HG02759 (cell line): ENCODE results near the gene NFX1.

Experiments
- ATAC-seq: cut with Tn5 transposase; IDR thresholded peaks from one replicate; pipeline ENCODE4 v1.9.1; 2021; ENCODE audit warnings: mild to moderate bottlenecking, moderate library complexity; ENCODE audit not compliant: unreplicated experiment

NFX1 gene

DNA sequence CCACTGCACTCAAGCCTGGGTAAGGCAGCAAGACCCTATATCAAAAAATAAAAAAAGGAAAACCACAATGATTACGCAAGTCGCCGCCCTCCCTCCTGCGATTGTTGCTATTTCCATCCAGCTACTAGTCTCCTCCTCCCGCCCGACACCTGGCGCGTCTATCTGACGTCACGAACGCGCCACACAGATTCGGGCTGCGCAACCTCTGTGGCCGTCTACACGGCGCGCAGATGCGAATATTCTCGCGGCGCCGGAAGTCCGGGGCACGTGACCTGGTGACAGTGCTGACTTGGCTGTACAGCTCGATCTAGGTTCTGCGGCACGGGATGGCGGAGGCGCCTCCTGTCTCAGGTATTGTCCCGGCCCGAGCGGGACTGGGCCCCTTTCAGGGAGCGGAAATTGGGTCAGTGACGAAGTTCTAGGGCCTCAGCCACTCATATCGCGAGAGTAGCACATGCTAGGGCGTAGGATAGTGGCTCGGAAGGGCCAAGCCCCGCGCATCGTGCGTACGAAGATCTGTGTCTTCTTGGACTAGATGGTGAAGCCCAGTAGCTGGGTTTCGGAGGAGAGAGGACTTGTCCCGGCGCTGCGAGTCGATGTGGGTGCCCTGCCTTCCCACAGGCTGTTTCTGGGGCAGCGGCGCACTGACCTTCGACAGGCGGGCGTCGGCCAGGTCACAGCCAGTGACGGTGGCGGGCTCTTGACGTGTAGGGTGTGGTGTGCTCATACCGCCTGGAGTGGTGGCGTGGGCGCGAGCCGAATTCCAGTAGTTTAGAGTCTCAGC, at the start of gene NFX1:
NFX1 (plus strand) TSS at position 270 of the 784 bp plus-strand sequence; CDS start at position 327, 57 bp downstream.
- peak; percentile 89 for ATAC-seq

DNA sequence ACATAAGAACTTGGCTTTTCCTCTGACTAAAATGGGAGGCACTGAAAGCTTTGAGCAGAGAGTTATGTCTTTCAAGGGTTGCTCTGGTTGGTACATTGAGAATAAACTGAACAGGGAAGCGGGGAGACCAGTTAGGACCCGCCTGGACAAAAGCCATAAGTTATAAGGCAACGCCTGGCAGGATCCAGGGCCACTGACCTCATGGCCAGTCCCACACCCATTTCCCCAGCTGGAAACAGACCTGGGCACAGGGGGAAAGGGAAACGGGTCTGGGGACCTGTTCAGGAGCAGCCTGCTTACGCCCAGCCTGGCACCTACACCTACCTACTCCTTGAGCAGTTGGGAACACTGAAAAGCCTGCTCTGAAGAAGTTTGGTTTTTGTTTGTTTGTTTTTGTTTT, 49.0 kb upstream of the NFX1 start:
- ATAC-seq, result no peak

DNA sequence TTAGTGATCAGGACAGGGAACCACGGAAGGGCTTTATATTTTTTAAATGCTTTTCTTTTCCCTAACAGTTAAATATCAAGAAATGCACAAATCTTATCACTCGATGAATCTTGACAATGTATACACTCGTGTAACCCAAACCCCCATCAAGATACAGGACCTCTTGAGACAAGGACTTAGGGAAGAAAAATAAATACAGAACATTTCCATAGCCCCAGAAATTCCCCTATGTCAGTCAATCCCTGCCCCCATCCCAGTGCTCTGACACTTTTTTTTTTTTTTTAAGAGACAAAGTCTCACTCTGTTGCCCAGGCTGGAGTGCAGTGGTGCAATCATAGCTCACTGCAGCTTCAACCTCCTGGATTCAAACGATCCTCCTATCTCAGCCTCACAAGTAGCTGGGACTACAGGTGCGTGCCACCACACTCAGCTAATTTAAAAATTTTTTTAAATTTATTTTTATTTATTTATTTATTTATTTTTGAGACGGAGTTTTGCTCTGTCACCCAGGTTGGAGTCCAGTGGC, 47.6 kb upstream of the NFX1 start:
- ATAC-seq, result no peak

DNA sequence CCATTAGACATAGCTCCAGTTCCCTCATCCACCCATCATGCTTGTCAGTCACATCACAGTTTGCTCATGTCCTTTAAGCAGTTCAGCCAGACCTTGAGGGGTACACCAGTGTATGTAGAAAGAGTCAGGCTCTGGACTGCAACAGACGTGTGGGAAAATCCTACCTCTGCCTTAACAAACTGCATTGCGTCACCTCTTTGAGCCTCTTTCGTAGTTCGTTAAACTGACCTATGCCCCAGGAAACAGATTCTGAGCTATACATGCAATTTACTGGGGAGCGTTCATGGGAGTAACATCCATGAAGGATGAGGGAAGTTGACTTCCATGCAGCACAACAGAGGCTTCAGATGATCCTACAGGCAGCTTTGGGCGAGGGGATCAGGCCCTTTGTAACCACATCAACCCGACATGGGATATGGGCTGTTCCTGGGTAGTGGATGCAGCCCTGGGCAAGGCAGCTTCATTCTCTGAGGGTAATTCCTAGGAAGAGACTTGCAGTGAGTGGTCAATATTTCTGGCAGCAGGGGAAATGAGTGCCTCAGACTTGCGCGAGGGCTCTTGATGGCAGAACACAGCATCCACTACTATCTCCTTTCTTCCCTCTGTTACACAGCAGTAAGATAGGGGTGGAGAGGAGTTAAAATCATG, 46.1 kb upstream of the NFX1 start:
- no peak for ATAC-seq

DNA sequence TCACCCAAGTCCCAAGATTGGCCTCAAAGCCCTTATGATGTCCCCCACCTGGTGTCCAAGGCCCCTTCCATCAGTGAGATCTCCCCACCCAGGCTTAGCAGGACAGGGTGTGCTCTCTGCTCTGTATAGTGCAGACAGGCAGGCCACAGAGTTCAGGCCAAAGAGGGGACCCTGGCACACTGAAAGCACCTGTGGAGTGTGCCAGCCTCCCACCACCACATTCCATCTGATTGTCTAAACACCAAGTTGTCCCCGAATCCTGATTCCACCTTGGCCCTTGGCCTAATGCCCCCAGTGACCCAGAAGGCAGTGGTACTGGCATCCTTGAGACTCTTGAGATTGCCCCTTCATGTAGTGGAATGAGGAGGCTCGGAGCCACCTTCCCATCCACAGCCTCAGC, 45.0 kb upstream of the NFX1 start:
- no peak for ATAC-seq

DNA sequence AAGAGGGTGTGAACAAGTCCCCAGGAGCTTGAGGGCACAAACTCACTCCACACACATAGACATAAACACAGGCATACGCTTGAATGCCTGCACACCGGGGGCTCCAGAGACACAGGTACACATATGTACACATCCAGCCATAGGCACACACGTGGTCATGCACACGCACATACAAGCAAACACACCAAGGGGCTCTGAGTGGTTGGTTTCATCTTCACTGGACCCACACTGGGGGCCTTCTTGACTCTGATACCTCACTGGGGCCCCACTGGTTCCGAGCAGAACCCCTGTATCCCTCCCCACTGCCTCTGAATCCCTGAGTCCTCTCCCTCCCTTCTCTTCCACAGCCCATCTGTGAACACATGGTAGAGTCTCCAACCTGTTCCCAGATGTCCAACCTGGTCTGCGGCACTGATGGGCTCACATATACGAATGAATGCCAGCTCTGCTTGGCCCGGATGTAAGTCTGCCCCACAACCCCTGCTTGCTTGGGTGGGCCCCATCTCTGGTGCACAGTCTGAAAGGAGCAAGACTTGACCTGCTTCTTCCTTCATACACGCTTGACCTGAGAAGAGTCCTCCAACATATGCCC, 44.0 kb upstream of the NFX1 start:
- no peak for ATAC-seq

DNA sequence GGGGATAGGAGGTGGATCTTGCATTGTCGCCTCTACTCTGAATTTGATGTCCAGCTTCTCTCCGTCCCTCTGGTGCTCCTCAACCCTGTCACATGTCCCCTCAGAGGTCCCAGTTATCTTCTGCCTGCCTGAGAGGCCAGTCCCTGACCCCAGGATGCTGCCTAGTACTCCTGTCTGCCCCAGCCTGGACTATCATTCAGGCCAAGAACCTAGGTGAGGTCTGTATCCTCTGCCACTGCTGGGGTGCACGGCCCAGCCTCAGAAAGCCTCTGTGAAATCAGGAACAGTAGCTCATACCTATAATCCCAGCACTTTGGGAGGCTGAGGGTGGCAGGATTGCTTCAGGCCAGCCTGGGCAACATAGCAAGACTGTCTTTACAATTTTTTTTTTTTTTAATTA, 41.7 kb upstream of the NFX1 start:
- ATAC-seq, result peak; percentile 11

DNA sequence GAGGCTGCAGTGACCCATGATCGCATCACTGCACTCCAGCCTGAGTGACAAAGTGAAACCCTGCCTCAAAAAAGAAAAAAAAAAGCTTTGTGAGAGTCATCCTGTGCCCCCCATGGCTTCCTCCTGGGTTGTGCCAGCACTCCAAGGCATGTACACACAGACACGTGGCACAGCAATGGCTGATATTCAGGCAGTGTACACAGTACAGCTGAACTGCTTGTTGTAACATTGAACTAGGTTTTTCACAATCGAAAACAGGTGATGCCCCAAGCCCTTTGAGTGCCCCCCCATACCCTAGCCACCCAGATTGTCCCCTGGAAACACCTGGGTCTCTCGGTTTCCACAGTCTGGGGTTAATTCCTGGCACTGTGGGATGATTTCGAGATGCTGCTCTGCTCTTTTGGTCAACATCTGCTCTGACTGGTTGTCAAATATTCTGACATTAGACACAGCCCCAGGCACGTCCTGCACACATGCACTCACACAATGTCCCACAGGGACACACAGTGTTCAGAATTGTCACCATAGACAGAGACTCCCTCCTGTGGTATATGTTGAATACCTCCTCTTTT, 41.1 kb upstream of the NFX1 start:
- ATAC-seq, result peak; percentile 61

DNA sequence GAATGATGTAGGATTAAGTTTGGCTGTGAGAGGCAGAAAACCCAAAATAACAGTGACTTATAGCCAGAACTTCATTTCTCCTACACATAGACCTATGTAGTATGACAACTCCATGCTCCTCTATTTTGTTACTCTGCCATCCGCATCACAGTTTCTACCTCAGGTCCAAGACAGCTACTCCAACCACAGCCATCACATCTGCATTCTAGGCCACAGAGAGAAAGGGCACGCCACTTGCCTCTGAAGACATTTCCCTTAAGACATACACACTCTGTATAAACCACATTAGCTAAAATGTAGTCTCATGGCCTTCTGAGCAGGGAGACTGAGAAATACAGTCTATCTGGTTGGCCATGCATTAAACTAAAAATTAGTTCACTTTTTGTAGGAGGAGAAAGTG, 40.3 kb upstream of the NFX1 start:
- no peak for ATAC-seq

DNA sequence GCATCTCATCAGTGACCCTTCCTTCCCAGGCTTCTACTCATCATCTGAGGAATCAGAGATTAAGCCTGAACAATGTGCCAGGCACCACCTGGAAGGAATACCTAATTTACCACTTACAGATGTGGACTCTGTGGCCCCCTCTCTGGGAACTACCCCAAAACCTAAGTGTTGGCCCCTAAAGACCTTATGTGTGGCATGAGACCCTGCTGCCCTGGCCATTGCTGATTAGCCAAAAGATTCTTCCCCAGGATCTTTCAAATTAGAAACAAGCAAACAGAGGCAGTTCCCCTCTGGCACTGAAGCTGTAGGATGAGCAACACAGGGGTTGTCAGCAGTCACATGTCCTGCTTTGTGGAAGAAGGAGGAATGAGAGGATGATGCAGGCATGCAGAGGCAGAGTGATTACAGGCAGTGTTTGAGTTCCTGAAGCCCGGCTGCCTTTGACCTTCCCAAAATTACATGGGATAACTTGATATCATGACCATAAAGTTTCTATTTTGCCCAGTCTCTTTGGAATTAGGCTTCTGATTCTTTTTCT, 39.8 kb upstream of the NFX1 start:
- no peak for ATAC-seq

DNA sequence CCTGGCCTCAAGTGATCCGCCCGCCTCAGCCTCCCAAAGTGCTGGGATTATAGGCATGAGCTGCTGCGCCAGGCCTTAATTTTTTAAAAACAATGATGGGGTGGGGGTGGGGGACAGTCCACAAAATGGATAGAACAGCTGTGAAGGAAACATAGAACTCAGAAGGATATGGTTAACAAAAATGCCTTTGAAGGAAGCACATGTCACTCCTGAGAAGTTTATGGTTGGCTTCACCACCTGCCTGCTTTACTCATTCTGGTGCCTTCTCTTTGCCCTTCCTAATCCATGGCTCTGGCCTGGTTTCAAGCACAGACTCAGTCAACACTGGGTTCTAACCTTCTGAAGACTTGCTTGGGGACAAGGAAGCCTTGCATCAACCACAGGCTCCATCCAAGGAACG, 36.1 kb upstream of the NFX1 start:
- no peak for ATAC-seq

DNA sequence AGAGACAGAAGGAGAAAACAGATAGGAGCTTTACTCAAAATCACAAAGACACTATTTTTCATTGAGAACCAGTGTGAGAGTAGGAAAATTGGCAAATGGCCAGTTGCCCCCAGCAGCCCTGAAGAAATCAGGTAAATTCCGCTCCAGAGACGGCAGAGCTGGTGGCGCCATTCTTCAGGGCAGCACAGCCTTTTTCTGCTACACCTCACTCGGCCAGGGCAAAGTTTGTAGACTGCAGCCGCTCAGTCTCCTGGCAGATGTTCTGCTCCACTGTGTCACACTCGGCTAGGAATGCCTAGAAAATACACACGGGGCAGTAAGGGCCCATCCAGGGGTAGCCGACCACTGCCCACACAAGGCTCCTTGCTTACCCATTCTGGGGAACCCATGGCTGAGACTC, 35.3 kb upstream of the NFX1 start:
- no peak for ATAC-seq

DNA sequence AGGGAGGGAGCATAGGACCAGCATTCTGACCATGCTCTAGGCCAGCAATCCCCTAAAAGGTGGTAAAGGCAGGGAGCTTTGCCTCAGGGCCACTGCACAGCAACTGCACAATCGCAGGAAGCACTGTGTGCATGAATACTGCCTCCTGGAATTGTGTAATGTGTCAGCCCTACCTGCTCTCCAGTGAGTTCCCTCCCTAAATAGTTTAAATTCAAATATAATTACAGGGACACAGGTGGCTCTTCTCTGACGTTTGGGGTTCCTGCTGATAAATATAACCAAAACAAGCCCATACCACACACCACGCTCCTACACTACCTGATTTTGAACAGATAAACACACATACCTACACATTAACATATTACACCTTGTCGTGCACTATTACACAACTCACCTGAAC, 34.8 kb upstream of the NFX1 start:
- no peak for ATAC-seq

DNA sequence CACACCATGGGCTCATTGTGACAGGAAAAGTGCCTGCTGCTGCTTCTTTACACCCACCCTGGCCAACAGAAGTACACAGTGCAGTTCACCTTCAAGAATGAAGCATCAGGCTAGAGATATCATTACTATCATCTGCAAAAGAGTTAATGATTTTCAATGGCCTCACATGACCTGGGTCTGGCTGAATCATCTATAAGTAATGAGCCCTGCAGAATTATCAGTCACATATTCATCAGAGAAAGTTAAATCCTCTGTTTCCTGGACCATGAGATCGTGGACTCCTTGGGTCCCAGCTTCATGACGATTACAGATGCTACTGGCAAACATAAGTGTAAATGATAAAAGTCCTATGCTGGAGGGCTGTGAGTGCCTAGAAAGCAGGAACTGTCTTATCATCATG, 34.1 kb upstream of the NFX1 start:
- no peak for ATAC-seq

DNA sequence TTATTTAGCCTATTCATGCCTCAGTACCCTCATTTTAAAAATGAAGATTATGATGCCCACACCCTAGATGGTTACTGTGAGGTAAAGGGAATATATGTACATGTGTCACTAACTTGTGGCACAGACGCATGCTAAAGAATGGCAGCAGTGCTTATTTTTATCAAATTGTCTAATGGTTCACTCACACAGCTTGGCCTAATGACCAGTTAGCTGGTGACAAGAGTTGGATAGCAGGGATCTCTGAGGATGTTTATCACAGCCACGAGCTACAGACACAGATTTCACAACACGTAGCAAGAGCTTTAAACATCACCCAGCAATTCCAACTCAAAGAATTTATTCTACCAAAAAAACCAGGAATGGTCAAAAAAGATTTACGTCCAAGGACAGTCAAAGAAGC, 33.0 kb upstream of the NFX1 start:
- no peak for ATAC-seq

DNA sequence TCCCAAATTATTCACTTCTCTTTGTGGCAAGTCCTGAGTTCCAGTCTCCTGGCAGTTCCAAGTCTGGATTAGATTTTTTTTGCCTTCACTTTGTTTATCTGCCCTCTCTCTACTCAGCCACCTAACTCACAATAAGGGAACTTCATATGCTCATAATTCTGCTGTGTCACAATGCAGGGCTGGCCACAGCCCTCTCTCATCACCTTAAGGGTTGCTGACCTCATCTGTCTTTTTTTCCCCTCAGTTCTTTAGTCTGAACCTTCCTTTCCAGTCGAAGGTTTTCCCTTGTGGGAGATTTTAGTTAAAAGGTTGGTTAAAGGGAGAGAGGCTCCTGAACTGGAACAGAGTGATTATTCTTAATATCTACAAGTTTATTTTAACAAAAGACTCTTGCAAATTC, 29.9 kb upstream of the NFX1 start:
- no peak for ATAC-seq

DNA sequence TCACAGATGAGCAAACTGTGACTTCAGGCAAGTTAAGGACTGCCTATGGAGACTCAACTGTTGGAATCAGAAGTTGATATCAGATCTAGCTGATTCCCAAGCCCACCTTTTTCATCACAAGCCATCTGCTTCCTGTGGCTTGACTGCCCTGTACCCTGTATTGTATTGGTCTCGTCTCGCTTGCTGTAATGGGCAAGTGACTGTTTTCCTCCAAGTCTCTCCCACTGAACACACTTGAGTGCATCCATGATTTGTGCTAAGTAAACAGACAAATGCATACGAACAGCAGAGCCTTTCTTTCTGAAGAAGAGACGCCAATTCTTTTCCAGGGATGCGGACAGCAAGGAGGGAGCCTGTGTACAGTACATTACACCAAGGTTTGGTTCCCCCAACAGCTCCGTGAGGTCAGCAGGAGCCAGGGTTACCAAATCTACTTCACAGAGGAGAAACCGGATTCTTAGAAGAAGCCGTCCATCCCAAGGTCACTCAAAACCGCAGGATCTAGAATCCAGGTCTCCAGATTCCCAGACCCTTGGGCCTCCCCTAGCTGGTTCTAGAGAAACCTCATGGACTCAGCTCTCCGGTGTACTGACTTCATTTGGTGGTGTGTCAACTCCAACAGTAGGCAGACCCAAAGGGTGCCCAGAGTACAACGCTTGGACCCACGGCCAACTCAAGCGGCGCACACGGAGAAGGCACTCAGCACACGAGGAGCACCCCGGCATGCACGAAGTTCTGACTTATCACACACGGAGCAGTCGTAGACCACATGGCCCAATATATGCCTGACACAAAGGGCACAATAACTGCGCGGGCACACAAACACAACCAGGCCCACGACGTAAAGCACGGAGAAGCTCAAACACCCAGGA, 26.9 kb upstream of the NFX1 start:
- no peak for ATAC-seq

DNA sequence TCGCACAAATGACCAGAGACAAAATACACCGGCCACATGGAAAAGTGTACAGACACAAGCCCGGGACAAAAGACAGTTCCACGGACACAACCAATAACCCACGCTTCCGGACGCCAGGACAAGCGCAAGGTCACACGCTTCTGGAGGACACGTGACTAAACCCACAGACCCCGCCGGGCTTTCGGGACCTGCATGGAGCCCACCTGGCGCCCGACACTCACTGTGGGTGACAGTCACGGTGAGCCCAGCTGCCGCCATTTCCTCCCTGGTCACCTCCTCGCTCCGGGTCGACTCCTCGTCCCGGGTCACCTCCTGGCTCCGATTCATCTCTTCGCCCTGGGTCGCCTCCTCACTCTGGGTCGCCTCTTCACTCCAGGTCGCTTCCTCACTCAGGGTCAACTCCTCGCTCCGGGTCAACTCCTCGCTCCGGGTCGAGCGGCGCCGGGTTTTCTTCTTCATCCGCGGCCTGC, 26.3 kb upstream of the NFX1 start:
- ATAC-seq, result peak; percentile 35

DNA sequence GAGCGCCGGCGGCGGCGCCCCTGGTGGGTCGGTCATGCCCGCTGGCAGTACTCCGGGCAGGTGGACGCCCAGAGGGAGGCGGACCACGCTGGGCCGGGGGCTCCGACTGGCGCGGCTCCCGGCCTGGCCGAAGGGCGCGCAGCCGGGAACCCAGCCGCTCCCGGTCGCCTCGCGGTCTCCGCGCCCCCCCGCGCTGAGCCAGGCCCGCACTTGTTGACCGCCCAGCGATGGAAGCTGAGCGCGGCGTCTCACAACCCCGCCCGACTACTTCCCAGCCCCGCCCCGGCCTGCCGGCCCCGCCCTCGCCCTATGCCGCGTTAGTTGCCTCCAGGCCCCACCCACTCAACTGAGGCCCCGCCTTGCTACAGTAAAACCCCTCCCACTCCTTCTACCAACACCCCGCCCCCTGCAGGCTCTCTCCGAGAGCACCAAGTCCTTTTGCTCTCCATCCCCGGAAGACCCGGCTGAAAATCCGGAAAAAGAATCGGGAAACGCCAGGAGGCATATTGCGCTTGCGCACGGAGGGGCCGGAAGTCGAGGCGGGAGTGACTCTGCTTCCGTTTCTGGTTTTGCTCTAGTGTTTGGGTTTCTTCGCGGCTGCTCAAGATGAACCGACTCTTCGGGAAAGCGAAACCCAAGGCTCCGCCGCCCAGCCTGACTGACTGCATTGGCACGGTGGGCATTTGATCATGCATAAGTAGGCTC, 25.7 kb upstream of the NFX1 start, which contains the start of the genes BAG1 and CHMP5:
BAG1 (minus strand) TSS at position 236 of the 705 bp plus-strand sequence.
CHMP5 (plus strand) TSS at position 577 of the 705 bp plus-strand sequence; CDS start at position 607, 30 bp downstream.
- peak; percentile 85 for ATAC-seq
